ENCODE measurements around the gene COBL.

- TF ChIP-seq CTCF (IDR thresholded peaks at IDR 0.05) (no peak), POLR2A (IDR thresholded peaks at IDR 0.05) (no peak), POLR2AphosphoS5 (IDR thresholded peaks at IDR 0.05) (no peak), EP300 (IDR thresholded peaks at IDR 0.05) (no peak)
Observed at GRCh38 chr7:51077316-51077986, 239.2 kb downstream of the COBL start.

All from suprapubic skin (tissue), 4 donors.